D721Med (cell line): ENCODE results near the gene ABCA2.
A peak's percentile ranks its signal among the peaks of the same experiment; 100 is the strongest.

Experiments
- DNase-seq: peaks from one replicate; pipeline ENCODE4 v3.0.0; 2011; ENCODE audit warnings: low spot score; ENCODE audit not compliant: insufficient read length
- FAIRE-seq: peaks from 2 replicates; lab custom pipeline; 2011; peaks lifted over from hg19 to GRCh38; lab: Jason Lieb, UNC
- CTCF ChIP-seq: IDR thresholded peaks from 2 replicates; pipeline ENCODE4 v1.5.1; 2012; ENCODE audit warnings: mild to moderate bottlenecking, control low read depth; ENCODE audit not compliant: insufficient read depth; ENCODE audit errors: missing control alignments

The ABCA2 gene

GRCh38 chr9:136994180-136994887 is 33.7 kb downstream of the ABCA2 start:
- FAIRE-seq (no peak), DNase-seq (no peak)
- TF ChIP-seq CTCF = no peak

- FAIRE-seq (no peak), DNase-seq (no peak)
Observed at GRCh38 chr9:136992819-136993369, 35.1 kb downstream of the ABCA2 start.

GRCh38 chr9:136991993-136992818 is 35.8 kb downstream of the ABCA2 start, which contains the start of gene PAXX:
Gene PAXX, plus strand, starts transcription at chr9:136992422. Its CDS starts 22 bp downstream, at chr9:136992444.
- DNase-seq (peak; percentile 99), FAIRE-seq (no peak)
- TF ChIP-seq CTCF = no peak

More at GRCh38 chr9:136992819-136993369, 35.1 kb downstream of the ABCA2 start:
- no peak for TF ChIP-seq CTCF

GRCh38 chr9:136990242-136990911 is 37.7 kb downstream of the ABCA2 start:
- FAIRE-seq (no peak), DNase-seq (no peak)

GRCh38 chr9:136988872-136989271 is 39.2 kb downstream of the ABCA2 start:
- no peak for TF ChIP-seq CTCF
- DNase-seq = no peak
- no peak for FAIRE-seq

More at GRCh38 chr9:136990242-136990911, 37.7 kb downstream of the ABCA2 start:
- TF ChIP-seq CTCF = no peak

GRCh38 chr9:136985853-136986252 is 42.2 kb downstream of the ABCA2 start:
- FAIRE-seq (no peak), DNase-seq (no peak)
- no peak for TF ChIP-seq CTCF
